Calu3 (cell line): ENCODE data around the gene CDH13. TPM values are rescaled to one million over a fixed set of nuclear protein-coding genes. Genes with fewer than 3 reads are reported as not detected.

Source experiments
- BruUV-seq: library from RNA; stranded (reverse); fragments of 400-500 nt; replicated peaks from 2 replicates; lab custom pipeline; 2021; lab: Mats Ljungman, UMichigan
- CTCF ChIA-PET: fragments of 300-600 bp; sonication (Branson Sonifier 250); formaldehyde crosslinking; loops from one replicate; lab custom pipeline; 2022; ENCODE audit warnings: antibody characterized with exemption; lab: Charles Lee
- DNase-seq: peaks from one replicate; pipeline ENCODE4 v3.0.0; 2022
- H3K27ac Mint-ChIP-seq: one replicate; pipeline ENCODE4 v1.8.0; 2022; ENCODE audit warnings: mixed read lengths; ENCODE audit not compliant: unreplicated experiment
- H3K27me3 Mint-ChIP-seq: one replicate; pipeline ENCODE4 v1.8.0; 2022; ENCODE audit warnings: mixed read lengths; ENCODE audit not compliant: unreplicated experiment
- H3K36me3 Mint-ChIP-seq: one replicate; pipeline ENCODE4 v1.8.0; 2022; ENCODE audit warnings: mild to moderate bottlenecking, moderate library complexity, mixed read lengths; ENCODE audit not compliant: insufficient read depth, unreplicated experiment
- H3K4me1 Mint-ChIP-seq: one replicate; pipeline ENCODE4 v1.8.0; 2022; ENCODE audit warnings: mild to moderate bottlenecking, low read depth, mixed read lengths; ENCODE audit not compliant: unreplicated experiment
- H3K4me3 Mint-ChIP-seq: one replicate; pipeline ENCODE4 v1.8.0; 2022; ENCODE audit warnings: mild to moderate bottlenecking, low read depth, moderate library complexity, mixed read lengths; ENCODE audit not compliant: unreplicated experiment
- H3K9me3 Mint-ChIP-seq: one replicate; pipeline ENCODE4 v1.8.0; 2022; ENCODE audit warnings: low read depth, mixed read lengths; ENCODE audit not compliant: unreplicated experiment
- intact Hi-C: fragments of 100-400 bp; cut with micrococcal nuclease; formaldehyde crosslinking; loops from one replicate; pipeline ENCODE4 v1.10.0; 2022; ENCODE audit not compliant: unreplicated experiment
- total RNA-seq: library from RNA; stranded (reverse); gene quantifications from 2 replicates; pipeline ENCODE4 v1.2.3, GENCODE V29; 2022
- TF ChIP-seq, protein P1 (sequence below): fragments of 200-600 bp; IDR thresholded peaks from one replicate; pipeline ENCODE4 v1.8.0; 2022; ENCODE audit warnings: antibody characterized with exemption; ENCODE audit not compliant: unreplicated experiment

CDH13 gene
- total RNA-seq, 1 experiment from 2014 or later = not detected

DNA sequence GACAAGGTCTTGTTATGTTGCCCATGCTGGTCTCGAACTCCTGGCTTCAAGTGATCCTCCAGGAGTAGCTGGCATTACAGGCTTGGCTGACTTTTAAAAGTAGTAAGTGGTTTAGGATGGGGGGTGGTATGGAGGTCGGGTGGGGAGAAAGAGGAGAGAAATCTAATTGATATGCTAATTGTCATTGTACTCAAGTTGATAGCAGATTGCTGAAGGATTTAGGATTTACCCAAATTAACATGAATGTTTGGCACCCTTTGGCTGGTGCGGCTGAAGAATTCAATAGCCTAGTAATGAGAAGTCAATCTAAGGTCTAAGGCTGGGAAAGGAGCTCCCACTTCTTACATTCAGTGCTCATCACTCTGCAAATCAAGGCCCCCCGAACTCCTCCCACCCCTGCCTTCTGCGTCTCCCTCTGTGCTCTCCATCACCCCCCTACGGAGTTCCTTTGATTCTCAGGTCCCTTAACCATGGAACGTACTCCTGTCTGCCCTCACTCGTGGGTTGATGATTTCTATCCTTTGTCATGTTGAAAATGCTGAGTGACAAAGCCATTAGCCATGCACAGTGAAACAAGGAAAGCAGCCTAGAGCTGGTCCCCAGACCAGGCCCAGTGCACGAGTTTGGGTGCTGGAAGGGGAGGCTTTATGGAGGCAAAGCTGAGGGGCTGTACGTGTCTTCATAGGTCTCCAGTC lies 17.3 kb downstream of the CDH13 start:
- H3K36me3 Mint-ChIP-seq = no peaks in the 10 kb centered on the region
- BruUV-seq = no TSS peak
- H3K9me3 Mint-ChIP-seq = peaks cover 4% of the 10 kb centered on the region
- peaks cover 29% of the 10 kb centered on the region for H3K27me3 Mint-ChIP-seq
- no peak overlapping the region for H3K4me3 Mint-ChIP-seq
- no peak for DNase-seq
- TF ChIP-seq, protein P1, sequence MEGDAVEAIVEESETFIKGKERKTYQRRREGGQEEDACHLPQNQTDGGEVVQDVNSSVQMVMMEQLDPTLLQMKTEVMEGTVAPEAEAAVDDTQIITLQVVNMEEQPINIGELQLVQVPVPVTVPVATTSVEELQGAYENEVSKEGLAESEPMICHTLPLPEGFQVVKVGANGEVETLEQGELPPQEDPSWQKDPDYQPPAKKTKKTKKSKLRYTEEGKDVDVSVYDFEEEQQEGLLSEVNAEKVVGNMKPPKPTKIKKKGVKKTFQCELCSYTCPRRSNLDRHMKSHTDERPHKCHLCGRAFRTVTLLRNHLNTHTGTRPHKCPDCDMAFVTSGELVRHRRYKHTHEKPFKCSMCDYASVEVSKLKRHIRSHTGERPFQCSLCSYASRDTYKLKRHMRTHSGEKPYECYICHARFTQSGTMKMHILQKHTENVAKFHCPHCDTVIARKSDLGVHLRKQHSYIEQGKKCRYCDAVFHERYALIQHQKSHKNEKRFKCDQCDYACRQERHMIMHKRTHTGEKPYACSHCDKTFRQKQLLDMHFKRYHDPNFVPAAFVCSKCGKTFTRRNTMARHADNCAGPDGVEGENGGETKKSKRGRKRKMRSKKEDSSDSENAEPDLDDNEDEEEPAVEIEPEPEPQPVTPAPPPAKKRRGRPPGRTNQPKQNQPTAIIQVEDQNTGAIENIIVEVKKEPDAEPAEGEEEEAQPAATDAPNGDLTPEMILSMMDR = no peak
- CTCF ChIA-PET = interaction anchor here (0.6 kb wide), 1 partner anchor 32 kb away, joined by 3 read pairs; no protein-coding TSS in a partner anchor
- intact Hi-C loops = no loop called here
- no peak overlapping the region for H3K27ac Mint-ChIP-seq
- peaks cover 8% of the 10 kb centered on the region for H3K4me1 Mint-ChIP-seq

DNA sequence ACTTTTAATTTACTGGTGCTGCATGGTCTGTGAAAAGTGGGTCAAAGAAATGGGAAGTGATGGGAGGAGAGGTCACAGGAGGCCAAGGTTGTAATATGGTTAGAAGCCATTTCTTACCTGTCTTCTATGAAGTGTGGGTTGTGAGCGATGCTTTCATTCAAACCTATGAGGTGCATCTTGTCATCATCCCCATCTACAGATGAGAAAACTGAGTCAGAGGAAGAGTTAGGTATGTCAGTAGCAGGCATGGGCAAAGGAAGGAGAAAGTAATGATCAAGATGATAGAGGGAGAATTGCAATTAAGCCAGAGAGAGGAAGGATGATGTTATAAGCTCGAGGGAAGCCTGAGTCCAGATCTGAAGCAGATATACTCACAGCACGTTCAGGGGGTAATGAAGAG lies 19.7 kb downstream of the CDH13 start:
- Mint-ChIP-seq H3K36me3 (no peaks in the 10 kb centered on the region), H3K4me1 (no peaks in the 10 kb centered on the region), H3K9me3 (peaks cover 5% of the 10 kb centered on the region), H3K27me3 (peaks cover 39% of the 10 kb centered on the region), H3K27ac (no peak overlapping the region), H3K4me3 (no peak overlapping the region)
- no peak for DNase-seq
- intact Hi-C loops = no loop called here
- TF ChIP-seq, protein P1 = no peak
- CTCF ChIA-PET = no interaction called here
- BruUV-seq = no TSS peak

DNA sequence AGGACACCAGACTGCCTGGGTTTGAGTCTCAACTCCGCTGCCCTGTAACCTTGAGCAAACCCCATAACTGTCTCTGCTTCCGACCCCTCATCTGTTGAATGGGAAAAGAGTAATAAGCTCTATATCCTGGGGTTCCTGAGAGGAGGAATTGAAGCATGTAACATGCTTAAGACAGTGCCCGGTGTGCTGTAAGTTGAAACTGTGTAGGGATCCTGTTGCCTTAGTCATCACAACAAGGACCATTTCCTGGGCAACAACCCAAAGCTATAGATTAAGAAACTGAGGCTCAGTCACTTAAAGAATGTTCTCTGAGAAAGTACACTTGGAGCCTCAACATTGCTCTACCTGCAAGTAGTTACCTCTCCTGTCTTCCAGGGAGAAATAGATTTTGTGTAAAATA lies 23.0 kb downstream of the CDH13 start:
- no peaks in the 10 kb centered on the region for H3K36me3 Mint-ChIP-seq
- no TSS peak for BruUV-seq
- no peak overlapping the region for H3K27ac Mint-ChIP-seq
- TF ChIP-seq, protein P1 = no peak
- H3K9me3 Mint-ChIP-seq = peaks cover 5% of the 10 kb centered on the region
- H3K27me3 Mint-ChIP-seq = peaks cover 40% of the 10 kb centered on the region
- no peak overlapping the region for H3K4me3 Mint-ChIP-seq
- peaks cover 10% of the 10 kb centered on the region for H3K4me1 Mint-ChIP-seq
- intact Hi-C loops = no loop called here
- CTCF ChIA-PET = no interaction called here
- DNase-seq = no peak

DNA sequence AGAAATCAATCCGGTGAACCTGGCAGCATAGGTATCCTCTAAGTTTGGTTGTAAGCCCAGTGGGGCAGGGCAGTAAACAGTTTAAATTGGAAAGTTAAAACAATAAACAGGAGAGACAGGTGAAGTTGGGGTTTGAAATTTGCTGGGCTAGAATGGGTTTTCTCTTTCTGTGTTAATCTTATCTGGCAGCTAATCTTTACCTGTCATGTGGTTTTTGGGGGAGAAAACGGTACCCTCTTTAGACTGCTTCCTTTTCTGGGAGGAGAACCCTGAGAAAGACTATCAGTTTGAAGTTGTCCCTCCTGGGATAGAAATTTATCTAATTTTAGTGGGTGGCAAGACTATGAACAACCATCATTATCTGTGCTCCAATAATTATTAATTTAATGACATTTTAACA lies 24.0 kb downstream of the CDH13 start:
- CTCF ChIA-PET = no interaction called here
- Mint-ChIP-seq H3K4me1 (peaks cover 10% of the 10 kb centered on the region), H3K9me3 (peaks cover 7% of the 10 kb centered on the region), H3K4me3 (no peak overlapping the region), H3K27me3 (peaks cover 51% of the 10 kb centered on the region), H3K36me3 (no peaks in the 10 kb centered on the region), H3K27ac (no peak overlapping the region)
- no peak for DNase-seq
- intact Hi-C loops = no loop called here
- BruUV-seq = no TSS peak
- TF ChIP-seq, protein P1 = no peak
